Keratinocyte (primary cell): ENCODE data around the gene MSL3B.

Experiments used
- DNase-seq: peaks from one replicate; pipeline ENCODE4 v3.0.0-alpha.2; 2011; ENCODE audit warnings: low read depth, missing footprints, low spot score
- FAIRE-seq: peaks from 2 replicates; lab custom pipeline; 2011; peaks lifted over from hg19 to GRCh38; lab: Jason Lieb, UNC
- H2AFZ ChIP-seq: 2 replicates; pipeline ENCODE4 v1.6.0; 2012; ENCODE audit warnings: low read length, control low read depth, inconsistent platforms; ENCODE audit not compliant: control insufficient read depth
- H3K27ac ChIP-seq: 2 replicates; pipeline ENCODE4 v1.5.1; 2011; ENCODE audit warnings: low read length; ENCODE audit not compliant: control insufficient read depth, insufficient read depth
- H3K27me3 ChIP-seq: 3 replicates; pipeline ENCODE4 v1.6.0; 2011; ENCODE audit warnings: low read length; ENCODE audit not compliant: control insufficient read depth, insufficient read depth; ENCODE audit errors: extremely low read depth
- H3K36me3 ChIP-seq, 2 experiments: 2 replicates in 1 of 2; 3 replicates in 1 of 2; pipeline ENCODE4 v1.5.1; 2011; ENCODE audit warnings: low read length in 2 of 2, mild to moderate bottlenecking in 1 of 2; ENCODE audit not compliant: control insufficient read depth in 2 of 2, insufficient read depth in 2 of 2; ENCODE audit errors: extremely low read depth in 1 of 2
- H3K4me1 ChIP-seq: 3 replicates; pipeline ENCODE4 v1.5.1; 2011; ENCODE audit warnings: low read length; ENCODE audit not compliant: control insufficient read depth, insufficient read depth; ENCODE audit errors: extremely low read depth
- H3K4me2 ChIP-seq: 3 replicates; pipeline ENCODE4 v1.6.0; 2011; ENCODE audit warnings: low read depth, low read length; ENCODE audit not compliant: control insufficient read depth, insufficient read depth; ENCODE audit errors: extremely low read depth
- H3K4me3 ChIP-seq, 3 experiments: fragments of 200-600 bp in 1 of 3; sonication (generic) in 1 of 3; 2 replicates in 2 of 3; 3 replicates in 1 of 3; pipeline ENCODE4 v1.5.1; 2011 to 2016; ENCODE audit warnings: low read length in 3 of 3, mild to moderate bottlenecking in 3 of 3, control low read depth in 2 of 3, inconsistent platforms in 1 of 3, low read depth in 1 of 3, mixed read lengths in 1 of 3, mixed run types in 1 of 3, moderate library complexity in 1 of 3; ENCODE audit not compliant: control insufficient read depth in 2 of 3, insufficient read depth in 2 of 3; ENCODE audit errors: extremely low read depth in 1 of 3
- H3K79me2 ChIP-seq: 2 replicates; pipeline ENCODE4 v1.6.0; 2012; ENCODE audit warnings: low read length; ENCODE audit not compliant: control insufficient read depth, insufficient read depth
- H3K9ac ChIP-seq: 3 replicates; pipeline ENCODE4 v1.6.0; 2011; ENCODE audit warnings: low read length; ENCODE audit not compliant: control insufficient read depth, insufficient read depth; ENCODE audit errors: extremely low read depth
- H3K9me1 ChIP-seq: 3 replicates; pipeline ENCODE4 v1.6.0; 2011; ENCODE audit warnings: low read length; ENCODE audit not compliant: control insufficient read depth, insufficient read depth; ENCODE audit errors: extremely low read depth
- H3K9me3 ChIP-seq: 2 replicates; pipeline ENCODE4 v1.5.1; 2012; ENCODE audit warnings: low read depth, low read length; ENCODE audit not compliant: control insufficient read depth
- H4K20me1 ChIP-seq: 3 replicates; pipeline ENCODE4 v1.6.0; 2011; ENCODE audit warnings: low read length; ENCODE audit not compliant: control insufficient read depth, insufficient read depth; ENCODE audit errors: extremely low read depth
- CTCF ChIP-seq, 3 experiments: IDR thresholded peaks in 1 of 3; conservative IDR thresholded peaks in 1 of 3; optimal IDR thresholded peaks in 1 of 3; 2 replicates in 2 of 3; 3 replicates in 1 of 3; pipeline versions ENCODE3 to v1.5.1; 2011; ENCODE audit warnings: low read length in 3 of 3, mild to moderate bottlenecking in 3 of 3, moderate library complexity in 2 of 3, control low read depth in 1 of 3, inconsistent platforms in 1 of 3; ENCODE audit not compliant: insufficient read depth in 2 of 3; ENCODE audit errors: extremely low read depth in 1 of 3
- EZH2 ChIP-seq: IDR thresholded peaks from one replicate; pipeline ENCODE4 v1.6.1; 2012; ENCODE audit warnings: inconsistent platforms, mild to moderate bottlenecking, low read length, moderate library complexity
- dilution Hi-C: fragments of 300-500 bp; cut with MboI; formaldehyde crosslinking; loops from one replicate; pipeline ENCODE4 v1.7.0; 2020; ENCODE audit warnings: low sequenced_read_pairs; ENCODE audit not compliant: extremely low pct_ligation_motif_present

Gene MSL3B

GRCh38 chr2:233845301-233846060, 22.7 kb downstream of the MSL3B start:
- Histone ChIP-seq H3K79me2 (peaks cover 68% of the 10 kb centered on the region), H3K4me2 (no peak overlapping the region), H3K9ac (no peak overlapping the region), H3K4me3 (no peak overlapping the region), H3K27ac (no peak overlapping the region), H3K27me3 (no peaks in the 10 kb centered on the region), H4K20me1 (peaks cover 8% of the 10 kb centered on the region), H3K9me3 (no peaks in the 10 kb centered on the region), H3K36me3 (peaks cover 0 to 72% of the 10 kb centered on the region in 2 experiments), H3K9me1 (no peaks in the 10 kb centered on the region), H3K4me1 (no peaks in the 10 kb centered on the region), H2AFZ (no peak overlapping the region)
- dilution Hi-C loops = no loop called here
- DNase-seq (no peak), FAIRE-seq (no peak)
- TF ChIP-seq EZH2 = no peak
- no peak for TF ChIP-seq CTCF (optimal IDR thresholded peaks at IDR 0.05 in 1 of 3, IDR thresholded peaks at IDR 0.05 in 1 of 3, conservative IDR thresholded peaks at IDR 0.05 in 1 of 3; ENCODE audit: extremely low read depth in 1 of 3, insufficient read depth in 2 of 3, low read length in 3 of 3)

GRCh38 chr2:233844836-233845235, 23.4 kb downstream of the MSL3B start:
- H3K4me2 ChIP-seq = no peak overlapping the region
- H4K20me1 ChIP-seq = peaks cover 6% of the 10 kb centered on the region
- H3K9me3 ChIP-seq = no peaks in the 10 kb centered on the region
- FAIRE-seq (no peak), DNase-seq (no peak)
- H3K4me1 ChIP-seq = no peaks in the 10 kb centered on the region
- dilution Hi-C loops = no loop called here
- no peaks in the 10 kb centered on the region for H3K27me3 ChIP-seq
- H2AFZ ChIP-seq = no peak overlapping the region
- TF ChIP-seq CTCF (optimal IDR thresholded peaks at IDR 0.05 in 1 of 3, IDR thresholded peaks at IDR 0.05 in 1 of 3, conservative IDR thresholded peaks at IDR 0.05 in 1 of 3; ENCODE audit: extremely low read depth in 1 of 3, insufficient read depth in 2 of 3, low read length in 3 of 3) (no peak), EZH2 (no peak)
- no peak overlapping the region for H3K9ac ChIP-seq
- H3K9me1 ChIP-seq = no peaks in the 10 kb centered on the region
- H3K79me2 ChIP-seq = peaks cover 69% of the 10 kb centered on the region
- H3K27ac ChIP-seq = no peak overlapping the region
- H3K4me3 ChIP-seq = no peak overlapping the region
- H3K36me3 ChIP-seq = peaks cover 0 to 72% of the 10 kb centered on the region in 2 experiments
